Measurements from ENCODE around the gene MISFA. TPM values are rescaled to one million over a fixed set of nuclear protein-coding genes. Genes with fewer than 3 reads are reported as not detected.
"Not testable (repeated sequence)": the region's sequence is repeated elsewhere in the genome, so short reads cannot be mapped to it uniquely, and the experiment has no call there.

MISFA gene
- total RNA-seq, 1 donor = under 0.01 TPM

DNA sequence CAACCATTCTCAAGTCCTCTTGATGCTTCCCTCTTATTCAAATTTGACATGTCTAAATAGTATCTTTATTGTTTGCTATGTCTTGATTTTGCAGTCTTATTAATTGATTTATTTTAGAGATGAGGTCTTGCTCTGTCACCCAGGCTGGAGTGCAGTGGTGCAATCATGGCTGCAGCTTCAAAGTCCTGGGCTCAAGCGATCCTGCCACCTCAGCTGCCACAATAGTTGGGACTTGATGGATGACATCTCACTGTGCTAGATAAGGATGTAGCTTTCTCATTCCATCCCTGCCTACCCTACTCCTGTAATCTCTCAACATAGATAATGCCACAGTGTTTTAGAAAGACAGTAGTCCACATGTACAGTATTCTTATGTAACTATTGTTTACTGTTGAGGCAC, 42.1 kb downstream of the MISFA start:
- Histone ChIP-seq H3K9me3 (ENCODE audit: low read depth, low read length) (no peaks in the 10 kb centered on the region), H4K20me1 (ENCODE audit: insufficient read depth, low read length) (no peaks in the 10 kb centered on the region), H3K27me3 (ENCODE audit: insufficient read depth, low read length) (no peaks in the 10 kb centered on the region), H3K4me3 (ENCODE audit: insufficient read depth, low read length) (no peak overlapping the region), H3K4me2 (ENCODE audit: insufficient read depth, low read length) (no peak overlapping the region), H3K79me2 (ENCODE audit: insufficient read depth, low read length) (no peaks in the 10 kb centered on the region), H3K4me1 (ENCODE audit: insufficient read depth, low read length) (no peaks in the 10 kb centered on the region), H2AFZ (ENCODE audit: low read length) (no peak overlapping the region), H3K27ac (ENCODE audit: low read depth, low read length) (no peak overlapping the region), H3K36me3 (ENCODE audit: insufficient read depth, low read length) (no peaks in the 10 kb centered on the region)
- TF ChIP-seq, protein P1, sequence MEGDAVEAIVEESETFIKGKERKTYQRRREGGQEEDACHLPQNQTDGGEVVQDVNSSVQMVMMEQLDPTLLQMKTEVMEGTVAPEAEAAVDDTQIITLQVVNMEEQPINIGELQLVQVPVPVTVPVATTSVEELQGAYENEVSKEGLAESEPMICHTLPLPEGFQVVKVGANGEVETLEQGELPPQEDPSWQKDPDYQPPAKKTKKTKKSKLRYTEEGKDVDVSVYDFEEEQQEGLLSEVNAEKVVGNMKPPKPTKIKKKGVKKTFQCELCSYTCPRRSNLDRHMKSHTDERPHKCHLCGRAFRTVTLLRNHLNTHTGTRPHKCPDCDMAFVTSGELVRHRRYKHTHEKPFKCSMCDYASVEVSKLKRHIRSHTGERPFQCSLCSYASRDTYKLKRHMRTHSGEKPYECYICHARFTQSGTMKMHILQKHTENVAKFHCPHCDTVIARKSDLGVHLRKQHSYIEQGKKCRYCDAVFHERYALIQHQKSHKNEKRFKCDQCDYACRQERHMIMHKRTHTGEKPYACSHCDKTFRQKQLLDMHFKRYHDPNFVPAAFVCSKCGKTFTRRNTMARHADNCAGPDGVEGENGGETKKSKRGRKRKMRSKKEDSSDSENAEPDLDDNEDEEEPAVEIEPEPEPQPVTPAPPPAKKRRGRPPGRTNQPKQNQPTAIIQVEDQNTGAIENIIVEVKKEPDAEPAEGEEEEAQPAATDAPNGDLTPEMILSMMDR (IDR thresholded peaks at IDR 0.05; ENCODE audit: extremely low read depth, low read depth, low read length) = no peak
- no peak for DNase-seq (ENCODE audit: insufficient read length, low spot score, missing footprints)

DNA sequence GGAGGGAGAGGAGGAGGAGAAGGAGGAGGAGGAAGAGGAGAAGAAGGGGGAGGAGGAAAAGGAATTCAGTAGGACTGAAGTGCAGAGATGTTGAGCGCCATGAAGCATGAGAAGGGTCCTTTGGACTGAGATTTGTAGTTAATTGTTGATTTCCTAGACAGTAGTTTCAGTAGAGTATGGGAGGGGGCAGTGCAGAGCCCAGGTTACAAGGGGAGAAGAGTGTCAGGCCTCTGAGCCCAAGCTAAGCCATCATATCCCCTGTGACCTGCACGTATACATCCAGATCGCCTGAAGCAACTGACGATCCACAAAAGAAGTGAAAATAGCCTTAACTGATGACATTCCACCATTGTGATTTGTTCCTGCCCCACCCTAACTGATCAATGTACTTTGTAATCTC, 43.4 kb downstream of the MISFA start:
- not testable (repeated sequence) for H4K20me1 ChIP-seq (ENCODE audit: insufficient read depth, low read length)

DNA sequence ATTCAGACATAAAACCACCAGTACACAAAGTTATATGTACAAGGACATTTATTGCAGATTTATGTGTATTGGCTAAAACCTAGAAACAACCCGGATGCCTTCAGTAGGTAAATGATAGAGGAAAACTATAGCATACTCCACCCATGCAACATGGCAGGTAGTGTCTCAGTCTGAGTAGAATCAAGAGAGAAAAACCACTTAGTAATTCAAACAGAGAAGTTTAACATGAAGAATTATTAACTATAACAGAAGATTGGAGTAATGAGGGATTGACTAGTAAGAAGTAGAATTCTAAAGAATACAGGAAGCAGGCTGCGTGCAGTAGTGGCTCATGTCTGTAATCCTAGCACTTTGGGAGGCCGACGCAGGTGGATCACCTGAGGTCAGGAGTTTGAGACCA, 50.8 kb downstream of the MISFA start:
- H3K9me3 ChIP-seq (ENCODE audit: low read depth, low read length) = no peaks in the 10 kb centered on the region
- no peak for DNase-seq (ENCODE audit: insufficient read length, low spot score, missing footprints)
- no peaks in the 10 kb centered on the region for H3K4me1 ChIP-seq (ENCODE audit: insufficient read depth, low read length)
- H3K4me2 ChIP-seq (ENCODE audit: insufficient read depth, low read length) = no peak overlapping the region
- H3K27me3 ChIP-seq (ENCODE audit: insufficient read depth, low read length) = no peaks in the 10 kb centered on the region
- H3K4me3 ChIP-seq (ENCODE audit: insufficient read depth, low read length) = no peak overlapping the region
- H4K20me1 ChIP-seq (ENCODE audit: insufficient read depth, low read length) = no peaks in the 10 kb centered on the region
- H2AFZ ChIP-seq (ENCODE audit: low read length) = no peak overlapping the region
- no peaks in the 10 kb centered on the region for H3K36me3 ChIP-seq (ENCODE audit: insufficient read depth, low read length)
- no peak overlapping the region for H3K27ac ChIP-seq (ENCODE audit: low read depth, low read length)
- H3K79me2 ChIP-seq (ENCODE audit: insufficient read depth, low read length) = no peaks in the 10 kb centered on the region
- TF ChIP-seq, protein P1 (IDR thresholded peaks at IDR 0.05; ENCODE audit: extremely low read depth, low read depth, low read length) = no peak

More for the DNA sequence above, 43.4 kb downstream of the MISFA start:
- not testable (repeated sequence) for H3K36me3 ChIP-seq (ENCODE audit: insufficient read depth, low read length); H3K4me2 ChIP-seq (ENCODE audit: insufficient read depth, low read length); DNase-seq (ENCODE audit: insufficient read length, low spot score, missing footprints); H3K79me2 ChIP-seq (ENCODE audit: insufficient read depth, low read length); H3K27ac ChIP-seq (ENCODE audit: low read depth, low read length); H3K27me3 ChIP-seq (ENCODE audit: insufficient read depth, low read length); H3K9me3 ChIP-seq (ENCODE audit: low read depth, low read length); H3K4me3 ChIP-seq (ENCODE audit: insufficient read depth, low read length); H2AFZ ChIP-seq (ENCODE audit: low read length); H3K4me1 ChIP-seq (ENCODE audit: insufficient read depth, low read length)

DNA sequence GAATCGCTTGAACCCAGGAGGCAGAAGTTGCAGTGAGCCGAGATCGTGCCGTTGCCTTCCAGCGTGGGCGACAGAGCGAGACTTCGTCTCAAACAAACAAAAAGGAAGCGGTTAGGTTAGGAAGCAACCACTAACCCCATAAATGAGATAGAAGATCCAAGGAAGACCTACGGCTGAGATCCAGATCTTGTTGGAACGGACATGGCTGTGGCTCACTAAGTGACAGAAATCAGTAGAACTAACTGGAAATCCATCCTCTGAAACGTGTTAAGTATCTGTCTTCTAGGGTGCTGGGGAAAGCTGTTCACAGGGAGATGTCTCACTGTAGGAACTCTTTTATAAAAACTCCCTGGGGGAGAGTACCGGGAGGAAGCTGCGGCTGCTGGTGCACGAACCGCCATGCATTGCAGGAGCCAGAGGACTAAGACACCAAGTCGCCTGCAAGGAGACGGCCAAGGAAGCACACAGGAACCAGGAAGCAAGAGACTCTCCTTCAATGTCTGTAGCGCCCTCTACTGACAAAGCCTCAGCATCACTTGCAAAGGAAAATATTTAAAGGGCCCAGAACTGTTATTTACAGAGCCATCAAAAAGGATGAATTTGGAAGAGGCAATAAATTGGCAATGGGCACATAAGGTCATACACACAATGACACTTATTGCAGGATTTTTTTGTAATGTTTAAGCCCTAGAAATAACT, 51.4 kb downstream of the MISFA start:
- H3K9me3 ChIP-seq (ENCODE audit: low read depth, low read length) = no peaks in the 10 kb centered on the region
- no peak overlapping the region for H3K4me2 ChIP-seq (ENCODE audit: insufficient read depth, low read length)
- peak overlapping the region; percentile 56 for H2AFZ ChIP-seq (ENCODE audit: low read length)
- no peaks in the 10 kb centered on the region for H3K79me2 ChIP-seq (ENCODE audit: insufficient read depth, low read length)
- no peak overlapping the region for H3K4me3 ChIP-seq (ENCODE audit: insufficient read depth, low read length)
- TF ChIP-seq, protein P1 (IDR thresholded peaks at IDR 0.05; ENCODE audit: extremely low read depth, low read depth, low read length) = peak; percentile 64
- H3K36me3 ChIP-seq (ENCODE audit: insufficient read depth, low read length) = no peaks in the 10 kb centered on the region
- H4K20me1 ChIP-seq (ENCODE audit: insufficient read depth, low read length) = no peaks in the 10 kb centered on the region
- DNase-seq (ENCODE audit: insufficient read length, low spot score, missing footprints) = peak; percentile 39
- H3K27ac ChIP-seq (ENCODE audit: low read depth, low read length) = no peak overlapping the region
- no peaks in the 10 kb centered on the region for H3K4me1 ChIP-seq (ENCODE audit: insufficient read depth, low read length)
- H3K27me3 ChIP-seq (ENCODE audit: insufficient read depth, low read length) = no peaks in the 10 kb centered on the region

Other genes starting within 250 kb of the MISFA start
- 680 and 798 TPM in 2 replicates for gene LDHA, start 205.2 kb upstream of the MISFA start, total RNA-seq
- under 0.01 TPM in 1 of 2 replicates, not detected in the other for gene LDHC, start 187.5 kb upstream of the MISFA start, total RNA-seq
- not detected in 2 replicates for gene LDHAL6A, start 143.9 kb upstream of the MISFA start, total RNA-seq
- 67.3 and 67.8 TPM in 2 replicates for gene TSG101, start 72.8 kb upstream of the MISFA start, total RNA-seq
- 20.6 and 26.8 TPM in 2 replicates for gene UEVLD, start 11.1 kb upstream of the MISFA start, total RNA-seq
- 19.2 and 21.0 TPM in 2 replicates for gene SPTY2D1, start 34.6 kb downstream of the MISFA start, total RNA-seq
- 3.3 and 4.1 TPM in 2 replicates for gene TMEM86A, start 99.0 kb downstream of the MISFA start, total RNA-seq
- gene IGSF22, start 126.4 kb downstream of the MISFA start, total RNA-seq = not detected in 2 replicates
- gene PTPN5, start 192.0 kb downstream of the MISFA start, total RNA-seq = not detected in 2 replicates